GM23338 (cell line): ENCODE results near the gene SH3RF3.

ENCODE experiments used
- CREB1 ChIP-seq: fragments of 250-450 bp; sonication (Bioruptor Pico); IDR thresholded peaks from 2 replicates; pipeline ENCODE4 v1.5.0; 2020; ENCODE audit warnings: low read depth, mild to moderate bottlenecking, moderate library complexity
- EZH2 ChIP-seq: fragments of 200-600 bp; sonication (generic); IDR thresholded peaks from one replicate; pipeline ENCODE4 v1.8.0; 2017; ENCODE audit warnings: antibody characterized with exemption, mild to moderate bottlenecking, low read depth; ENCODE audit not compliant: unreplicated experiment
- EZH2phosphoT487 ChIP-seq: fragments of 200-600 bp; sonication (generic); IDR thresholded peaks from one replicate; pipeline ENCODE4 v1.8.1; 2018; ENCODE audit warnings: antibody characterized with exemption; ENCODE audit not compliant: unreplicated experiment
- NANOG ChIP-seq: IDR thresholded peaks from 2 replicates; pipeline ENCODE4 v1.6.1; 2016; ENCODE audit warnings: antibody characterized with exemption, borderline replicate concordance
- POLR2AphosphoS5 ChIP-seq: IDR thresholded peaks from 2 replicates; pipeline ENCODE4 v1.6.1; 2016; ENCODE audit warnings: antibody characterized with exemption, low read depth
- STAT1 ChIP-seq: IDR thresholded peaks from one replicate; pipeline ENCODE4 v1.6.1; 2016; ENCODE audit warnings: antibody characterized with exemption; ENCODE audit not compliant: unreplicated experiment
- ZNF331 ChIP-seq: fragments of 250-450 bp; sonication (Bioruptor Pico); IDR thresholded peaks from 2 replicates; pipeline ENCODE4 v1.5.0; 2020; ENCODE audit warnings: low read depth, mild to moderate bottlenecking, moderate library complexity
- TF ChIP-seq, protein P1 (sequence below), 2 experiments: fragments of 200-600 bp in 1 of 2; sonication (generic) in 1 of 2; conservative IDR thresholded peaks; 2 replicates each; pipeline versions ENCODE4 v1.5.1 to v1.6.1; 2016 to 2017; ENCODE audit warnings: antibody characterized with exemption in 2 of 2, low read depth in 2 of 2, mild to moderate bottlenecking in 2 of 2, moderate library complexity in 1 of 2
- TF ChIP-seq, protein P2 (sequence below): IDR thresholded peaks from one replicate; pipeline ENCODE4 v1.6.1; 2018; ENCODE audit warnings: antibody characterized with exemption; ENCODE audit not compliant: unreplicated experiment
- TF ChIP-seq, protein P3 (sequence below): IDR thresholded peaks from 2 replicates; pipeline ENCODE4 v1.6.1; 2016; ENCODE audit warnings: antibody characterized with exemption

DNA sequence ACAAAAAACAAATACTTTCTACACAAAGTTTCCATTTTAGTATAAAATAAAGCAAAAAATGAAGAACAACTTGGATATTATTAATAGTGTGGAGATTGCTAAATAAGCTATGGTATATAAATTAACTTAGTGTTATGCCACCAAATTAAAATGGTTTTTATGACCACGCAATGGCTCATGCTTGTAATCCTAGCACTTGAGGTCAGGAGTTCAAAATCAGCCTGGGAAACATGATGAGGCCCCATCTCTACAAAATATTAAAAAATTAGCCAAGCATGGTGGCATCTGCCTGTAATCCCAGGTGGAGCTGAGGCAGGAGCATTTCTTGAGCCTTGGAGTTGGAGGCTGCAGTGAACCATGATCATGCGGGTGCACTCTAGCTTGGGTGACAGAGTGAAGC is 108.8 kb downstream of the SH3RF3 start:
- TF ChIP-seq STAT1: no peak
- TF ChIP-seq, protein P1, sequence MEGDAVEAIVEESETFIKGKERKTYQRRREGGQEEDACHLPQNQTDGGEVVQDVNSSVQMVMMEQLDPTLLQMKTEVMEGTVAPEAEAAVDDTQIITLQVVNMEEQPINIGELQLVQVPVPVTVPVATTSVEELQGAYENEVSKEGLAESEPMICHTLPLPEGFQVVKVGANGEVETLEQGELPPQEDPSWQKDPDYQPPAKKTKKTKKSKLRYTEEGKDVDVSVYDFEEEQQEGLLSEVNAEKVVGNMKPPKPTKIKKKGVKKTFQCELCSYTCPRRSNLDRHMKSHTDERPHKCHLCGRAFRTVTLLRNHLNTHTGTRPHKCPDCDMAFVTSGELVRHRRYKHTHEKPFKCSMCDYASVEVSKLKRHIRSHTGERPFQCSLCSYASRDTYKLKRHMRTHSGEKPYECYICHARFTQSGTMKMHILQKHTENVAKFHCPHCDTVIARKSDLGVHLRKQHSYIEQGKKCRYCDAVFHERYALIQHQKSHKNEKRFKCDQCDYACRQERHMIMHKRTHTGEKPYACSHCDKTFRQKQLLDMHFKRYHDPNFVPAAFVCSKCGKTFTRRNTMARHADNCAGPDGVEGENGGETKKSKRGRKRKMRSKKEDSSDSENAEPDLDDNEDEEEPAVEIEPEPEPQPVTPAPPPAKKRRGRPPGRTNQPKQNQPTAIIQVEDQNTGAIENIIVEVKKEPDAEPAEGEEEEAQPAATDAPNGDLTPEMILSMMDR (conservative IDR thresholded peaks at IDR 0.05; ENCODE audit: low read depth in 2 of 2): no peak
- TF ChIP-seq, protein P2, sequence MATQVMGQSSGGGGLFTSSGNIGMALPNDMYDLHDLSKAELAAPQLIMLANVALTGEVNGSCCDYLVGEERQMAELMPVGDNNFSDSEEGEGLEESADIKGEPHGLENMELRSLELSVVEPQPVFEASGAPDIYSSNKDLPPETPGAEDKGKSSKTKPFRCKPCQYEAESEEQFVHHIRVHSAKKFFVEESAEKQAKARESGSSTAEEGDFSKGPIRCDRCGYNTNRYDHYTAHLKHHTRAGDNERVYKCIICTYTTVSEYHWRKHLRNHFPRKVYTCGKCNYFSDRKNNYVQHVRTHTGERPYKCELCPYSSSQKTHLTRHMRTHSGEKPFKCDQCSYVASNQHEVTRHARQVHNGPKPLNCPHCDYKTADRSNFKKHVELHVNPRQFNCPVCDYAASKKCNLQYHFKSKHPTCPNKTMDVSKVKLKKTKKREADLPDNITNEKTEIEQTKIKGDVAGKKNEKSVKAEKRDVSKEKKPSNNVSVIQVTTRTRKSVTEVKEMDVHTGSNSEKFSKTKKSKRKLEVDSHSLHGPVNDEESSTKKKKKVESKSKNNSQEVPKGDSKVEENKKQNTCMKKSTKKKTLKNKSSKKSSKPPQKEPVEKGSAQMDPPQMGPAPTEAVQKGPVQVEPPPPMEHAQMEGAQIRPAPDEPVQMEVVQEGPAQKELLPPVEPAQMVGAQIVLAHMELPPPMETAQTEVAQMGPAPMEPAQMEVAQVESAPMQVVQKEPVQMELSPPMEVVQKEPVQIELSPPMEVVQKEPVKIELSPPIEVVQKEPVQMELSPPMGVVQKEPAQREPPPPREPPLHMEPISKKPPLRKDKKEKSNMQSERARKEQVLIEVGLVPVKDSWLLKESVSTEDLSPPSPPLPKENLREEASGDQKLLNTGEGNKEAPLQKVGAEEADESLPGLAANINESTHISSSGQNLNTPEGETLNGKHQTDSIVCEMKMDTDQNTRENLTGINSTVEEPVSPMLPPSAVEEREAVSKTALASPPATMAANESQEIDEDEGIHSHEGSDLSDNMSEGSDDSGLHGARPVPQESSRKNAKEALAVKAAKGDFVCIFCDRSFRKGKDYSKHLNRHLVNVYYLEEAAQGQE: no peak
- no peak for TF ChIP-seq POLR2AphosphoS5
- TF ChIP-seq EZH2phosphoT487: no peak
- no peak for TF ChIP-seq NANOG
- no peak for TF ChIP-seq CREB1 (CRISPR knock-in tag)
- TF ChIP-seq, protein P3, sequence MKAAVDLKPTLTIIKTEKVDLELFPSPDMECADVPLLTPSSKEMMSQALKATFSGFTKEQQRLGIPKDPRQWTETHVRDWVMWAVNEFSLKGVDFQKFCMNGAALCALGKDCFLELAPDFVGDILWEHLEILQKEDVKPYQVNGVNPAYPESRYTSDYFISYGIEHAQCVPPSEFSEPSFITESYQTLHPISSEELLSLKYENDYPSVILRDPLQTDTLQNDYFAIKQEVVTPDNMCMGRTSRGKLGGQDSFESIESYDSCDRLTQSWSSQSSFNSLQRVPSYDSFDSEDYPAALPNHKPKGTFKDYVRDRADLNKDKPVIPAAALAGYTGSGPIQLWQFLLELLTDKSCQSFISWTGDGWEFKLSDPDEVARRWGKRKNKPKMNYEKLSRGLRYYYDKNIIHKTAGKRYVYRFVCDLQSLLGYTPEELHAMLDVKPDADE: no peak
- TF ChIP-seq EZH2: no peak
- no peak for TF ChIP-seq ZNF331 (CRISPR knock-in tag)
